ENCODE results near the gene SEMA3A.

The SEMA3A gene

GRCh38 chr7:84111842-84112241, 82.7 kb downstream of the SEMA3A start:
- Histone ChIP-seq H3K4me3 (replicated peaks; ENCODE audit: insufficient read depth, low read length) (no peak overlapping the region), H3K27ac (replicated peaks) (no peak overlapping the region), H3K27me3 (ENCODE audit: insufficient read depth, poor library complexity, severe bottlenecking) (no peaks in the 10 kb centered on the region)
- TF ChIP-seq CTCF (IDR thresholded peaks at IDR 0.05; ENCODE audit: insufficient read depth, low read length), result no peak
- no peak for TF ChIP-seq GABPA (IDR thresholded peaks at IDR 0.05; ENCODE audit: low read depth)
- no peak for TF ChIP-seq POLR2AphosphoS5 (IDR thresholded peaks at IDR 0.05; ENCODE audit: low read depth)
- TF ChIP-seq REST (IDR thresholded peaks at IDR 0.05; ENCODE audit: insufficient replicate concordance, low read depth), result no peak
- no peak for TF ChIP-seq SPI1 (IDR thresholded peaks at IDR 0.05; ENCODE audit: borderline replicate concordance, low read depth)
- DNase-seq (ENCODE audit: low read depth in 1 of 2, low spot score in 1 of 2), result no peak

GRCh38 chr7:84110400-84110799, 84.2 kb downstream of the SEMA3A start:
- no peak for TF ChIP-seq CTCF (IDR thresholded peaks at IDR 0.05; ENCODE audit: insufficient read depth, low read length)
- TF ChIP-seq REST (IDR thresholded peaks at IDR 0.05; ENCODE audit: insufficient replicate concordance, low read depth), result no peak
- no peak for TF ChIP-seq SPI1 (IDR thresholded peaks at IDR 0.05; ENCODE audit: borderline replicate concordance, low read depth)
- no peak for TF ChIP-seq POLR2AphosphoS5 (IDR thresholded peaks at IDR 0.05; ENCODE audit: low read depth)
- no peak for TF ChIP-seq GABPA (IDR thresholded peaks at IDR 0.05; ENCODE audit: low read depth)
- DNase-seq (ENCODE audit: low read depth in 1 of 2, low spot score in 1 of 2), result no peak
- Histone ChIP-seq H3K27me3 (ENCODE audit: insufficient read depth, poor library complexity, severe bottlenecking) (no peaks in the 10 kb centered on the region), H3K4me3 (replicated peaks; ENCODE audit: insufficient read depth, low read length) (no peak overlapping the region), H3K27ac (replicated peaks) (no peak overlapping the region)

GRCh38 chr7:84108787-84109186, 85.8 kb downstream of the SEMA3A start:
- no peak overlapping the region for H3K27ac ChIP-seq (replicated peaks)
- H3K4me3 ChIP-seq (replicated peaks; ENCODE audit: insufficient read depth, low read length), result no peak overlapping the region
- no peak for DNase-seq (ENCODE audit: low read depth in 1 of 2, low spot score in 1 of 2)
- H3K27me3 ChIP-seq (ENCODE audit: insufficient read depth, poor library complexity, severe bottlenecking), result no peaks in the 10 kb centered on the region
- no peak for TF ChIP-seq GABPA (IDR thresholded peaks at IDR 0.05; ENCODE audit: low read depth)
- TF ChIP-seq SPI1 (IDR thresholded peaks at IDR 0.05; ENCODE audit: borderline replicate concordance, low read depth), result no peak
- TF ChIP-seq REST (IDR thresholded peaks at IDR 0.05; ENCODE audit: insufficient replicate concordance, low read depth), result no peak
- no peak for TF ChIP-seq CTCF (IDR thresholded peaks at IDR 0.05; ENCODE audit: insufficient read depth, low read length)
- TF ChIP-seq POLR2AphosphoS5 (IDR thresholded peaks at IDR 0.05; ENCODE audit: low read depth), result no peak
